GM23248 (cell line): ENCODE results near the gene MARS1. TPM values are rescaled to one million over a fixed set of nuclear protein-coding genes. Genes with fewer than 3 reads are reported as not detected.
"Not testable (repeated sequence)": the region's sequence is repeated elsewhere in the genome, so short reads cannot be mapped to it uniquely, and the experiment has no call there.

ENCODE experiments used
- DNase-seq: peaks from one replicate; pipeline ENCODE4 v3.0.0-alpha.2; 2015
- H2AFZ ChIP-seq: fragments of 200-600 bp; sonication (generic); 2 replicates; pipeline ENCODE4 v1.6.1; 2016; ENCODE audit warnings: antibody characterized with exemption
- H3F3A ChIP-seq: fragments of 200-600 bp; sonication (generic); 2 replicates; pipeline ENCODE4 v1.6.1; 2016; ENCODE audit warnings: mild to moderate bottlenecking, antibody characterized with exemption, mixed run types; ENCODE audit not compliant: insufficient read depth
- H3K27ac ChIP-seq: fragments of 200-600 bp; sonication (generic); 2 replicates; pipeline ENCODE4 v1.5.1; 2016; ENCODE audit warnings: mild to moderate bottlenecking
- H3K27me3 ChIP-seq: fragments of 200-600 bp; sonication (generic); replicated peaks from 2 replicates; pipeline ENCODE4 v1.6.1; 2016; ENCODE audit warnings: mild to moderate bottlenecking; ENCODE audit not compliant: insufficient read depth
- H3K36me3 ChIP-seq: fragments of 200-600 bp; sonication (generic); 2 replicates; pipeline ENCODE4 v1.6.1; 2016; ENCODE audit warnings: low read depth, mild to moderate bottlenecking
- H3K4me1 ChIP-seq: fragments of 200-600 bp; sonication (generic); 2 replicates; pipeline ENCODE4 v1.6.1; 2016; ENCODE audit warnings: mild to moderate bottlenecking; ENCODE audit not compliant: insufficient read depth
- H3K4me2 ChIP-seq: fragments of 200-600 bp; sonication (generic); one replicate; pipeline ENCODE4 v1.6.1; 2016; ENCODE audit warnings: mild to moderate bottlenecking; ENCODE audit not compliant: unreplicated experiment
- H3K4me3 ChIP-seq: fragments of 200-600 bp; sonication (generic); 2 replicates; pipeline ENCODE4 v1.5.1; 2016; ENCODE audit warnings: mild to moderate bottlenecking
- H3K79me2 ChIP-seq: fragments of 200-600 bp; sonication (generic); 2 replicates; pipeline ENCODE4 v1.6.1; 2016; ENCODE audit warnings: mild to moderate bottlenecking; ENCODE audit not compliant: insufficient read depth
- H3K9ac ChIP-seq: fragments of 200-600 bp; sonication (generic); 2 replicates; pipeline ENCODE4 v1.6.1; 2016; ENCODE audit warnings: mild to moderate bottlenecking
- H3K9me2 ChIP-seq: fragments of 200-600 bp; sonication (generic); 2 replicates; pipeline ENCODE4 v1.6.1; 2016; ENCODE audit warnings: mixed run types, mild to moderate bottlenecking, moderate library complexity; ENCODE audit not compliant: insufficient read depth
- H3K9me3 ChIP-seq: fragments of 200-600 bp; sonication (generic); one replicate; pipeline ENCODE4 v1.6.1; 2017; ENCODE audit warnings: low read depth
- H4K20me1 ChIP-seq: fragments of 200-600 bp; sonication (generic); 2 replicates; pipeline ENCODE4 v1.6.0; 2016; ENCODE audit not compliant: insufficient read depth
- EZH2 ChIP-seq: fragments of 200-600 bp; sonication (generic); IDR thresholded peaks from 2 replicates; pipeline ENCODE4 v1.6.1; 2018; ENCODE audit warnings: antibody characterized with exemption, mild to moderate bottlenecking; ENCODE audit not compliant: insufficient read depth, poor library complexity, severe bottlenecking
- EZH2phosphoT487 ChIP-seq: fragments of 200-600 bp; sonication (generic); IDR thresholded peaks from 2 replicates; pipeline ENCODE4 v1.6.1; 2018; ENCODE audit warnings: antibody characterized with exemption, moderate library complexity, mild to moderate bottlenecking, low read depth; ENCODE audit not compliant: insufficient read depth
- WGBS, 2 experiments: methylation state at CpG; one replicate each; pipeline ENCODE4 v1.1.6; 2015 to 2017; ENCODE audit warnings: low lambda C conversion rate in 2 of 2, low coverage in 1 of 2; ENCODE audit errors: missing lambda C conversion rate in 2 of 2; 5-methylcytosine and 5-hydroxymethylcytosine counted together
- in situ Hi-C: fragments of 300-500 bp; cut with MboI; formaldehyde crosslinking; loops from 2 replicates; pipeline ENCODE4 v1.15.0; 2020
- polyA plus RNA-seq: library from polyadenylated mRNA; unstranded; fragments of >200 nt; fragmentation: Nextera tagmentation; extraction: Ambion mirVana; gene quantifications from 2 replicates; pipeline ENCODE4 v1.2.1, GENCODE V29; 2016
- total RNA-seq: library from RNA; depleted of rRNA; stranded (reverse); fragments of >200 nt; shearing (Covaris generic); gene quantifications from 2 replicates; pipeline ENCODE4 v1.2.3, GENCODE V29; 2014

The MARS1 gene
- total and polyA plus RNA-seq, 2 experiments from 2014 or later, result 184 to 272 TPM

GRCh38 chr12:57511588-57512325, 23.9 kb downstream of the MARS1 start:
- DNase-seq, result no peak
- Histone ChIP-seq H3K79me2 (peaks cover 34% of the 10 kb centered on the region), H3K36me3 (peaks cover 68% of the 10 kb centered on the region), H3K9ac (no peak overlapping the region), H3K4me3 (no peak overlapping the region), H3K9me3 (no peaks in the 10 kb centered on the region), H3K27ac (no peak overlapping the region), H3F3A (peaks cover 72% of the 10 kb centered on the region), H3K4me1 (no peaks in the 10 kb centered on the region), H3K9me2 (no peaks in the 10 kb centered on the region), H3K27me3 (no peaks in the 10 kb centered on the region), H2AFZ (no peak overlapping the region), H4K20me1 (no peaks in the 10 kb centered on the region), H3K4me2 (no peak overlapping the region)
- 93 to 96% methylated on average over 7 of the region's 7 CpGs for WGBS, 2 experiments
- no peak for TF ChIP-seq EZH2phosphoT487
- TF ChIP-seq EZH2, result no peak
- in situ Hi-C loops, result no loop called here

GRCh38 chr12:57512665-57513064, 24.8 kb downstream of the MARS1 start:
- no peak overlapping the region for H2AFZ ChIP-seq
- WGBS, 2 experiments, result 88 to 94% methylated on average over 6 of the region's 6 CpGs
- H3K27me3 ChIP-seq, result no peaks in the 10 kb centered on the region
- H3K27ac ChIP-seq, result no peak overlapping the region
- peaks cover 40% of the 10 kb centered on the region for H3K79me2 ChIP-seq
- H3K36me3 ChIP-seq, result peaks cover 76% of the 10 kb centered on the region
- no peak overlapping the region for H3K4me2 ChIP-seq
- H3K9ac ChIP-seq, result no peak overlapping the region
- peaks cover 7% of the 10 kb centered on the region for H3K4me1 ChIP-seq
- H3K9me3 ChIP-seq, result no peaks in the 10 kb centered on the region
- no peak for TF ChIP-seq EZH2
- TF ChIP-seq EZH2phosphoT487, result no peak
- peaks cover 81% of the 10 kb centered on the region for H3F3A ChIP-seq
- no peak overlapping the region for H3K4me3 ChIP-seq
- H3K9me2 ChIP-seq, result no peaks in the 10 kb centered on the region
- no peaks in the 10 kb centered on the region; the same call in 1 of the 2 replicates for H4K20me1 ChIP-seq
- in situ Hi-C loops, result no loop called here
- DNase-seq, result no peak

GRCh38 chr12:57513266-57513665, 25.4 kb downstream of the MARS1 start:
- 95 to 100% methylated on average over 5 of the region's 5 CpGs for WGBS, 2 experiments
- no peak for TF ChIP-seq EZH2phosphoT487
- TF ChIP-seq EZH2, result no peak
- Histone ChIP-seq H3K27me3 (no peaks in the 10 kb centered on the region), H3K79me2 (peaks cover 46% of the 10 kb centered on the region), H4K20me1 (peaks cover 2% of the 10 kb centered on the region; the same call in 1 of the 2 replicates), H3F3A (peaks cover 87% of the 10 kb centered on the region), H3K9me3 (no peaks in the 10 kb centered on the region), H3K9ac (no peak overlapping the region), H3K36me3 (peaks cover 79% of the 10 kb centered on the region), H3K4me3 (no peak overlapping the region), H3K4me2 (no peak overlapping the region), H2AFZ (no peak overlapping the region), H3K9me2 (no peaks in the 10 kb centered on the region), H3K27ac (no peak overlapping the region), H3K4me1 (peaks cover 13% of the 10 kb centered on the region)
- DNase-seq, result no peak
- in situ Hi-C loops, result no loop called here

- H3K36me3 ChIP-seq, result peaks cover 79% of the 10 kb centered on the region
- DNase-seq, H2AFZ ChIP-seq, H3K9me2 ChIP-seq, H3K9me3 ChIP-seq, H3K4me2 ChIP-seq, H3K9ac ChIP-seq, H3K27ac ChIP-seq, H3K4me3 ChIP-seq, in situ Hi-C loops, H4K20me1 ChIP-seq, H3K27me3 ChIP-seq: not testable (repeated sequence)
- peaks cover 50% of the 10 kb centered on the region for H3K79me2 ChIP-seq
- peaks cover 92% of the 10 kb centered on the region for H3F3A ChIP-seq
- peaks cover 17% of the 10 kb centered on the region for H3K4me1 ChIP-seq
- WGBS, 2 experiments, result 90% methylated on average over 6 of the region's 6 CpGs
Measured at GRCh38 chr12:57513677-57514076, 25.8 kb downstream of the MARS1 start.

- DNase-seq, result not testable (repeated sequence)
- H4K20me1 ChIP-seq, result peaks cover 11% of the 10 kb centered on the region; the same call in 1 of the 2 replicates
Measured at GRCh38 chr12:57514246-57514645, 26.4 kb downstream of the MARS1 start.

More at GRCh38 chr12:57514246-57514645, 26.4 kb downstream of the MARS1 start:
- H3K9me2 ChIP-seq, H3K4me3 ChIP-seq, H3K9me3 ChIP-seq, H2AFZ ChIP-seq, H3K4me2 ChIP-seq, H3K27me3 ChIP-seq, in situ Hi-C loops, H3K9ac ChIP-seq: not testable (repeated sequence)
- Histone ChIP-seq H3K27ac (peak overlapping the region; percentile 12; the same call in 1 of the 2 replicates), H3K79me2 (peaks cover 55% of the 10 kb centered on the region), H3K4me1 (peaks cover 20% of the 10 kb centered on the region), H3K36me3 (peaks cover 77% of the 10 kb centered on the region), H3F3A (peaks cover 93% of the 10 kb centered on the region)
- WGBS, 2 experiments, result 96 to 97% methylated on average over 9 of the region's 9 CpGs
